Measurements from ENCODE around the gene PRKCG.
"Not testable (repeated sequence)": the region's sequence is repeated elsewhere in the genome, so short reads cannot be mapped to it uniquely, and the experiment has no call there.

PRKCG gene

GRCh38 chr19:53881482-53882390 lies at the start of gene PRKCG:
Gene PRKCG (plus strand): TSS chr19:53882197. CDS start chr19:53882495, 298 bp downstream.
- no peak for DNase-seq

- DNase-seq: not testable (repeated sequence)
Observed at GRCh38 chr19:53832861-53833260, 49.1 kb upstream of the PRKCG start.

DNA sequence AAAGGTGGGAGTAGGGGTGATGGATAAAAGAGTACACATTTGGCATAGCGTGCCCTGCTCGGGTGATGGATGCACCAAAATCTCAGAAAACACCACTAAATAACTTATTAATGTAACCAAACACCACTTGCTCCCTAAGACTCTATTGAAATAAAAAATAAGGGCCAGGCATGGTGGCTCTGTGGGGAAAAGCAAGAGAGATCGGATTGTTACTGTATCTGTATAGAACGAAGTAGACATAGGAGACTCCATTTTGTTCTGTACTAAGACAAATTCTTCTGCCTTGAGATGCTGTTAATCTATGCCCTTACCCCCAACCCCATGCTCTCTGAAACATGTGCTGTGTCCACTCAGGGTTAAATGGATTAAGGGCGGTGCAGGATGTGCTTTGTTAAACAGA lies 43.6 kb upstream of the PRKCG start:
- not testable (repeated sequence) for DNase-seq

DNA sequence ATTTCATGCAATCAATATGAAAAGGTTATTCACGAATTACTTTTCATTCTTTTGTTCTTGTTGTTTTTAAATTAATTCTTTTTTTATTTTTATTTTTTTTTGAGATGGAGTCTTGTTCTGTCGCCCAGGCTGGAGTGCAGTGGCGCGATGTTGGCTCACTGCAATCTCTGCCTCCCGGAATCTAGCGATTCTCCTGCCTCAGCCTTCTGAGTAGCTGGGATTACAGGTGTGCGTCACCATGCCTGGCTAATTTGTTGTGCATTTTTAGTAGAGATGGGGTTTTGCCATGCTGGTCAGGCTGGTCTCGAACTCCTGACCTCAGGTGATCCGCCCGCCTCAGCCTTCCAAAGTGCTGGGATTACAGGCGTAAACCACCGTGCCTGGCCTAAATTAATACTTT lies 41.8 kb upstream of the PRKCG start:
- DNase-seq: not testable (repeated sequence)

- peak; percentile 88 for DNase-seq
Observed at GRCh38 chr19:53840914-53841313, 41.1 kb upstream of the PRKCG start.

DNA sequence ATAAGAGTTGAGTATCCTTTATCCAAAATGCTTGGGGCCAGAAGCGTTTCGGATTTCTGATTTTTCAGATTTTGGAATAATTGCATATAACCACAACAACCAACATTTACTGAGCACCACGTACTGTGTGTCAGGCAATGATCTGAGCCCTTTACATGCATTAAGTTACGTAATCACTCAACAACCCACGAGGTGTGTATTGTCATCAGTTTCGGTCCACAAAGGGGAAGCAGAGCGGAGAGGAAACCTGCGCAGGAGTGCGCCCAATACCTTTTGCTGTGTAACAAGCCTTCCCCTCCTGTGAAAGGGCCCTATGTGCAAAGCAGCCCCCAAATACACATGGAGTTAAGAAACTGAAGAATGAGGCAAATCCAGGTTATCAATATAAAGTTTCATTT lies 37.1 kb upstream of the PRKCG start:
- no peak for DNase-seq

DNA sequence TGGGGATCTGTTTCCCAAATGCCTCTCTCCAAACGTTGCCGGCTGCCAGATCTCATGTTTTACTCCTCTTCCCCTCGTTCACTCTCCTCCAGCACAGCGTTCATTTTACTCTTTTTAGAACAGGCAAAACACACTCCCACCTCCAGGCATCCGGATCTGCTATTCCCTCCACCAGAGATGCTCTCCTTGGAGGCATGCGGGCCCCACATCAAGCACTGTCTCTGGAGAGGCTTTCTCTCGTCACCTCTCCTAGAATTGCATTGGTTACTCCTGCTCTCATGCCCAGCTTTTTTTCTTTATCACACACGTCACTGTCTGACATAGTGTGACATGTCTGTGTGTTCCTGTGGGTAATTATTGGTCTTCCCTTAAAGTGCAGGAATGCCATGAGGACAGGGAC lies 34.4 kb upstream of the PRKCG start:
- DNase-seq: peak; percentile 22

DNA sequence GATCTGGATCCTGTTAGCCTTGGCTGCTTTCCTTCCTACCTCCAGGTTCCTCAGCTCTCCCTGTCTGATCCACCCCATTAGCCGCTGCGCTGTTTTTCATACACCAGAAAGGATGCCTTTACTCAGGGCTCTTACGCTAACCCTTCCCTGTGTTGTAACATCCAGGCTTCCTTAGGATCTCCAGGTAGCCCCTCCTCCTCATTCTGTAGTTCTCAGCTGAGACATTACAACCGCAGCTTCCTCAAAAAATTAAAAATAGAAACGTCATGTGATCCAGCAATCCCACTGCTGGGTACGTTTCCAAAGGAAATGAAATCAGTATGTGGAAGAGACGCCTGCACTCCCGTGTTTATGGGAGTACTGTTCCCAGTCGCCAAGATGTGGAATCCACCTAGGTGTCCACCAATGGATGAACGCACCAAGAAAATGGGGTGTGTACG lies 32.7 kb upstream of the PRKCG start:
- peak; percentile 92 for DNase-seq

- no peak for DNase-seq
Observed at GRCh38 chr19:53853707-53854106, 28.3 kb upstream of the PRKCG start.

DNA sequence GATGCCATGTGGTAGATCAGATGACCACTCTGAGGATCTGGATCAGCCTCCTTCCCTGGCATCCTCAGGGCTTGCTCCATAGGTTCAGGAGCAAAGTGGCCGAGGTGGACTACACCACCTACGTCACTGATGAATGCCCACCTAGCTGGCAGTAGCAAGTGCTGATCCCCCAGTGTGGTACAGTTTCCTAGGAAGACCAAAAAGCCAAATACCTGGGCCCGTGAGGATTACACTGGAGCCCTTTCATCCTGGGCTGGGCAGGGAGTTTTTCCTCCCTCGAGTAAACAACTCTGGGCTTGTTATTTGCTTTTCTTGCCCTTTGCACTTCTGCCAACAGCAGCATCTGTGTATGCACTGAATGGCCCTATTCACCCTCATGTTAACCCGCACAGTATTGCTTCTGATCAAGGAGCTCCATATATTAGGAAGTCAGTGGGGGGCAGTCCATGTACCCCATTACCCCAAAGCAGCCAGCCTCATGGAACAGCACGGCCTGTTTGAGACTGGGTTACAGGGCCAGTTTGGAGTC lies 17.6 kb upstream of the PRKCG start:
- DNase-seq: no peak

DNA sequence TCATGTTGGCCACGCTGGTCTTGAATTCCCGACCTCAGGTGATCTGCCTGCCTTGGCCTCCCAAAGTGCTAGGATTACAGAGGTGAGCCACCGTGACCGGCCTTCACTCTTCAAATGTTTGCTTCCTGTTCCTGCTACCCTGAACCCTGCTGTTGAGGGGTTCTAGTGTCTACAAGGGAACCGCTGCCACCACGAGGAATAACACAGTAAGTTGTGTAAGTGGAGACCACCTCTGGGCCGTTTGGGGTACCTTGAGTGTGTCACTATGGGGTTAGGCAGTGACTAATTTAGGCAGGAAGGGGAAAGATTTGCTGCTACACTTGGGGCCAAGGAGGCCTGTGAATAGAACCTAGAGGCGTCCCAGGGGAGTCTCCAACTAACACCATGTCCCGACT lies 16.5 kb upstream of the PRKCG start:
- DNase-seq: no peak

DNA sequence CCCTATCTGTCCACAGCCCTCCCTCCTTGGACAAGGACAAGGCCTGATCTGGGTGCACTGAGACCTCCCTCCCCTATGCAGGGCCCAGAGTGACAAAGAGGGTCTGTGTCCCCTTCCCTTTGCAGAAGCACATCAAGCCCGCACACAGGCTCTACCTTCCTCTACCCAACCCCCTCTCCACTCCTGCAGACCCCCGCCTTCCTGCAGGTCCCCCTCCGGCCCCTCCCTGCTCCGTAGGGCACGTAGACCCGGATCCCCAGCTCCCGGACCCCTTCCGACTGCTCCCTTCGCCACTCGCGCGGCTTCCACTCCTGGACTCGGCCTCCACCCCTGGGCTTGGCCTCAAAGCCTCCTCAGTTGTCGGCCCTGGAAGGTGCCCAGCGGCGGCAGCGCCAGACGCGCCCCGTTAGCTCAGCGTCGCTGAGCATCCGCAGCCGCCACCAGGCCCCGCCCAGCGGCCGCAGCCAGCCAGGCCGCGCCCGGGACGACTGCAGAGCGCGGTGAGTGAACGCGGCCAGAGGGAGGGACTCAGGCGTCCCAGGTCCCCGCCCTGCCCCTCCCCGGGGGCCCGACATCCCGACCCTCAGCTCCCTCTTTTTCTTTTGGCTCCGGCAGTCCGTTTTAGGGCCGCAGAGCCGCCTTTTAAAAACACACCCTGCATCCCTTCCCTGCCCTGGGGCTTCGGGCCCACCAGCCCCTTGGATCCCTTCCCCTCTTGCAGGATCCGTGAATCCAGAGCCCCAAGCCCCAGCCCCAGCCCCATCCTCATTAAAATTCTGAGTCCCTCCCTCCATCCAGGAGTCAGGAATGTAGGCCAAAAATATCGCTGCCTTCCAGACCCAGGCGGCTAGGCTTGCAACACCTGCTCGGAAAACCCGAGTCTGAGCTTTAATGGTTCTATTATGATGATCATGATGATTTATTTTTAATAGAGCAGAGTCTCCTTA lies 15.8 kb upstream of the PRKCG start:
- DNase-seq: peak; percentile 70

GRCh38 chr19:53866865-53867224 lies 15.2 kb upstream of the PRKCG start:
- no peak for DNase-seq

DNA sequence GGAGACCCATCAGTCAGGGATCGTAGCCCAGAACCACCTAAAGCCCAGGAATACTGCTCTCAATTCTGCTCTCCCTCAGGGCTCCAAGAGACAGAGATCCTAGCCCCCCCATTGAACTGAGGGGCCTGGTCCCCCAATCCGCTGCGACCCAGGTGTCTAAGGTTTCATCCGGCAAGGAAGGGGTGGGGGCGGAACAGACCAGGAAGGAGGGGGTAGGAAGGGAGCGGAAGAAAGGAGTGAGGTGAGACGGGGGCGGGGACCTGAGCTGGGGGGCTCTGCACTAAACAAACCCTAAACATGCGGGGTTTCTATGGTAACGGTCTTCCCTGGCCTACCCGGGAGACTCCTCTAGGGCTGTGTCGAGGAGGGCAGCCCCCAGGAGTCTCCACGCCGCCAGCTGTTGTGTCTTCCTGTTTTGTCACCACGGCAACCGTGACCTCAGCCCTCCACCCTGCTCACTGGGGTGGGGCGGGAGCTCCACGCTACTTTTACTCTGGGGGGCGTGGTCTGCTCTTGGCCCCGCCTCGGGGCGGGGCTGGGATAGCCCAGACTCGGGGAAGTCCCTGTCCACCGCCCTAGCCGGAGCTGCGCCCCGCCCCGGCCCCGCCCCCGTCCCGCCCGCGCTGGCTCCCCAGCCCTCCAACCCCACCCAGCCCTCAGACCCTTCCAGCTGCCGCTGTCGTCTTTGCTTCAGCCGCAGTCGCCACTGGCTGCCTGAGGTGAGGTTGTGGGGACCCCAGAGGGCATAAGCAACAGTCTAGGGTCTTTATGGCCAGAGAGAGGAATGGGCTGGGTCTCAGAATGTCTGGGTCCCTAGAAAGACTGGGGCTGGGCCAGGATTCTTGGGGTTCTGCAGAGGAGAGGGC lies 14.5 kb upstream of the PRKCG start, which contains the start of gene MYADM:
TSS of gene MYADM (plus strand) at position 659 of the 866 bp plus-strand sequence. CDS start 5,647 bp downstream, outside the sequence.
- DNase-seq: peak; percentile 99

- DNase-seq: peak; percentile 71
Observed at GRCh38 chr19:53868091-53868891, 13.7 kb upstream of the PRKCG start.

DNA sequence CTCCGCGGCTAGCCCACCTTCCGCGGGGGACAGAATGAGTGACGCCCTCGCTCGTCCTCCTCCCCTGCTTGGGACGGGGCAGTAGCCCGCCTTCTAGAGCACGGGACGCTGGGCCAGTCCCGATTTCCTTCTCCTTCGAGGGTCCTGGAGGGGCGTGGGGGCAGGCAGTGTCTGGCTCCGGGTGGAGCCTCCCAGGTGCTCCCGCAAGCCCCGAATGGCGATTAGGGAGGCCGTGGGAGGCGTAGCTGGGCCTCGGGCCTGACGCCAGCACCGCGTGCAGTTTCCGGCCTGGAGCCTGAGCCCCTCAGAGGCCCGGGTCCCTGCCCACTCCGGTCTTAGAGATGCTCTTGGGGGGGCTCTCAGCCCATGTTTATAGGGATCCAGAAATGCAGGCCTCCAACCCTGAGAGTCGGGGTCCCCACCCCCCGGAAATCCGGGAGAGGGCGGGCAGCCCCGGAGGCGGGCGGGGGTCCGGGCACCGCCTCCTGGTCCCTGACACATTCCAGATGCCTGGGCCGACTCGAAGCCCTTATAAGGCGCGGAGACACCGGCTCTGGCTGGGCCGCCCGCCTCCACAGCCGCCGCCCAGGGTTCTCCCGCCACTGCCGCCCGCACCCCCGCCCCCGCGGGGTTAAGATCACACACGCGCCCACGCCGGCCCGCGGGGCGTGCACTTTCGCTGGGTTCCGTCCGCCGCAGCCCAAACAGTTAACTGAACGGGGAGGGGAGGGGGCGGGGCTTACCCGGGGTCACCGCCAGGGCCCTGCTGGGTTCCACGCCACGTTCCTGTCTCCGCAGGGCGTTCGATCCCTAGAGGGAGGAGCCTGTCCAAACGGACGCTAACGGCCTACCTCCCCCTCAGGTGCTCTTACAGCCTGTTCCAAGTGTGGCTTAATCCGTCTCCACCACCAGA lies 12.8 kb upstream of the PRKCG start:
- peak; percentile 92 for DNase-seq

- not testable (repeated sequence) for DNase-seq
Observed at GRCh38 chr19:53869805-53870484, 12.1 kb upstream of the PRKCG start.

GRCh38 chr19:53870485-53870844 lies 11.5 kb upstream of the PRKCG start:
- DNase-seq: no peak

DNA sequence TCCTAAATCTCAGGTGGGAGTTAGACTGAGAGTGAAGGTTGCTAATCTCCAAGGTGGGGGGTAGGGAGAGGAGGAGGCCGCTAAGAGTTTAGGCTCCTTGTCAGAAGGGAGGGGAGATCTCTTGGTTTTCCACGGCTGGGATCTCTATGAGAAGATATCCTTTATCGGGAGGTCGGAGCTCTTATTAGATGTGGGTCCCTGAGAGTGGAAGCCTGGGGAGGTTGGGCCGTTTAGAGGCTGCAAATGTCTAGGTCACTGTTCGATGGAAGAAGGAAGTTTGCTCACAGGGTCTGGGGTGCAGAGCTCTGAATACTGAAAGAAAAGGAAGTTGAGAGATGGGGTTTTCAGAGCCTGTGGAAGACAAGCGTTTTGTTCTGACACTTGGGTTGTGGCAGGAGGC lies 10.5 kb upstream of the PRKCG start:
- no peak for DNase-seq

GRCh38 chr19:53872762-53873161 lies 9.2 kb upstream of the PRKCG start:
- DNase-seq: no peak
